ENCODE data around the gene TRIM61.

DNA sequence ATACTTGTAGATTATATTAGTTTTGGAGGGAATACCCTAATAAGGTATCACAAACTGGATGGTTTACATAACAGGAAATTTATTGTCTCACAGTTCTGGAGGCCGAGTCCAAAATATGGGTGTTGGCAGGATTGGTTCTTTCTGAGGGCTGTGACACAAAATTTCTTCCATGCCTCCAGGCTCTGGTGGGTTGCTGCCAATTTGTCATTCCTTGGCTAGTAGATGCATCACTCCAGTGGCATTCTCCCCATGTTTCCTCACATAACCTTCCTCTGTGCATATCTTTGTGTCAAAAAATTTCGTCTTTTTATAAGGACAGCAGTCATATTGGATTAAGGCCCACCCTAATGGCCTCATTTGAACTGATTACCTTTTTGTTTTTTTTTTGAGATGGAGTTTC is 51.2 kb downstream of the TRIM61 start:
- TF ChIP-seq ATF2 (CRISPR knock-in tag; IDR thresholded peaks at IDR 0.05; ENCODE audit: borderline replicate concordance, low read depth): no peak
- TF ChIP-seq, protein P1, sequence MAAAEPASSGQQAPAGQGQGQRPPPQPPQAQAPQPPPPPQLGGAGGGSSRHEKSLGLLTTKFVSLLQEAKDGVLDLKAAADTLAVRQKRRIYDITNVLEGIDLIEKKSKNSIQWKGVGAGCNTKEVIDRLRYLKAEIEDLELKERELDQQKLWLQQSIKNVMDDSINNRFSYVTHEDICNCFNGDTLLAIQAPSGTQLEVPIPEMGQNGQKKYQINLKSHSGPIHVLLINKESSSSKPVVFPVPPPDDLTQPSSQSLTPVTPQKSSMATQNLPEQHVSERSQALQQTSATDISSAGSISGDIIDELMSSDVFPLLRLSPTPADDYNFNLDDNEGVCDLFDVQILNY (CRISPR knock-in tag; IDR thresholded peaks at IDR 0.05): no peak
- TF ChIP-seq FOXP4 (CRISPR knock-in tag; IDR thresholded peaks at IDR 0.05): no peak
- TF ChIP-seq MXD4 (CRISPR knock-in tag; IDR thresholded peaks at IDR 0.05; ENCODE audit: borderline replicate concordance): no peak
- no peak for TF ChIP-seq CTCF (IDR thresholded peaks at IDR 0.05)
- no peak for TF ChIP-seq OVOL2 (CRISPR knock-in tag; IDR thresholded peaks at IDR 0.05; ENCODE audit: borderline replicate concordance)
- TF ChIP-seq, protein P2, sequence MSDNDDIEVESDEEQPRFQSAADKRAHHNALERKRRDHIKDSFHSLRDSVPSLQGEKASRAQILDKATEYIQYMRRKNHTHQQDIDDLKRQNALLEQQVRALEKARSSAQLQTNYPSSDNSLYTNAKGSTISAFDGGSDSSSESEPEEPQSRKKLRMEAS (CRISPR knock-in tag; IDR thresholded peaks at IDR 0.05): no peak
- TF ChIP-seq, protein P3, sequence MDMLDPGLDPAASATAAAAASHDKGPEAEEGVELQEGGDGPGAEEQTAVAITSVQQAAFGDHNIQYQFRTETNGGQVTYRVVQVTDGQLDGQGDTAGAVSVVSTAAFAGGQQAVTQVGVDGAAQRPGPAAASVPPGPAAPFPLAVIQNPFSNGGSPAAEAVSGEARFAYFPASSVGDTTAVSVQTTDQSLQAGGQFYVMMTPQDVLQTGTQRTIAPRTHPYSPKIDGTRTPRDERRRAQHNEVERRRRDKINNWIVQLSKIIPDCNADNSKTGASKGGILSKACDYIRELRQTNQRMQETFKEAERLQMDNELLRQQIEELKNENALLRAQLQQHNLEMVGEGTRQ (CRISPR knock-in tag; IDR thresholded peaks at IDR 0.05): no peak
- no peak for TF ChIP-seq ATF3 (CRISPR knock-in tag; conservative IDR thresholded peaks at IDR 0.05)
- TF ChIP-seq, protein P4, sequence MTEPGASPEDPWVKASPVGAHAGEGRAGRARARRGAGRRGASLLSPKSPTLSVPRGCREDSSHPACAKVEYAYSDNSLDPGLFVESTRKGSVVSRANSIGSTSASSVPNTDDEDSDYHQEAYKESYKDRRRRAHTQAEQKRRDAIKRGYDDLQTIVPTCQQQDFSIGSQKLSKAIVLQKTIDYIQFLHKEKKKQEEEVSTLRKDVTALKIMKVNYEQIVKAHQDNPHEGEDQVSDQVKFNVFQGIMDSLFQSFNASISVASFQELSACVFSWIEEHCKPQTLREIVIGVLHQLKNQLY (CRISPR knock-in tag; IDR thresholded peaks at IDR 0.05): no peak
- TF ChIP-seq GRHL2 (CRISPR knock-in tag; IDR thresholded peaks at IDR 0.05; ENCODE audit: insufficient replicate concordance, severe bottlenecking): no peak
- TF ChIP-seq, protein P5, sequence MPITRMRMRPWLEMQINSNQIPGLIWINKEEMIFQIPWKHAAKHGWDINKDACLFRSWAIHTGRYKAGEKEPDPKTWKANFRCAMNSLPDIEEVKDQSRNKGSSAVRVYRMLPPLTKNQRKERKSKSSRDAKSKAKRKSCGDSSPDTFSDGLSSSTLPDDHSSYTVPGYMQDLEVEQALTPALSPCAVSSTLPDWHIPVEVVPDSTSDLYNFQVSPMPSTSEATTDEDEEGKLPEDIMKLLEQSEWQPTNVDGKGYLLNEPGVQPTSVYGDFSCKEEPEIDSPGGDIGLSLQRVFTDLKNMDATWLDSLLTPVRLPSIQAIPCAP (CRISPR knock-in tag; IDR thresholded peaks at IDR 0.05): no peak
- TF ChIP-seq ZNF281 (CRISPR knock-in tag; IDR thresholded peaks at IDR 0.05): no peak
